GM19438 (cell line): Measurements from ENCODE around the gene NCK2.
"Not testable (repeated sequence)": the region's sequence is repeated elsewhere in the genome, so short reads cannot be mapped to it uniquely, and the experiment has no call there.

Source experiments
- ATAC-seq: cut with Tn5 transposase; IDR thresholded peaks from one replicate; pipeline ENCODE4 v1.9.1; 2021; ENCODE audit warnings: low read depth; ENCODE audit not compliant: unreplicated experiment

The NCK2 gene

DNA sequence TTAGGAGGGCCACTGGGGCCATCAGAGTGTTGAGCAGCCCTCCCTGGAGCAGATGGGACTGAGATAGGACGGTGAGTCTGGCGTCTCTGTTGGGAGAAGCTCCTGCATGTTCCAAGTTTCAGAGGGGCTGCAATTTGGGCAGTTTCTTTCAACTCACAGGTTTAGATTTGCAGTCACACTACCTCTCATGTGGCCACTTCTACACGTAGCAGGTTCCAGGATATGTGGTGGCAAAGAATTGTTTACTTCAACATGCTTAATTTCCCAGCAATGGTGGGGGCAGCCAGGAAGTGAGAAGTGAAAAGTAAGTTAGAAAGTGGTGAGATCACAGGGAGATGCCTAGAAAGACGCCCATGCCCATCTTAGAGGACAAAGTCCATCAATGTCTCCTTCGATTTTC is 9.3 kb downstream of the NCK2 start:
- ATAC-seq: no peak

DNA sequence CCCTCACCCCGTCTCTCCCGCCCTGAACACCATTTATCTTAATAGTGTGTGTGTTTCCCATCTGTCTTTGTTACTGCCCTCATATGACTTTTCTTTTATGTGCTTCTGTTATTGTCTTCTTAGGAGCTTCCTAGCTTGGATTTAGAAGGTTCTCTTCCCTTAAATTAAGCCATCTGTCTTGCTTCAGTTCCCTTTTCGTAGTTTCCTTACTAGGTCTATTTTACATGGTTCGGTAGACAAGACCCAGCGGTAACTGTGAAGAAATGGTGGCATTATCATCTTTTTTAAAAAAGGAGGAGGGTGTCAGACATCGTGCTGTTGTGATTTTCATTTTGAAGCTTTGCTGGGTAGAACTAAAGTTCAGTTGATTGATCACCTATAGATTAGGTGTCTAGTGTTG is 10.3 kb downstream of the NCK2 start:
- no peak for ATAC-seq

DNA sequence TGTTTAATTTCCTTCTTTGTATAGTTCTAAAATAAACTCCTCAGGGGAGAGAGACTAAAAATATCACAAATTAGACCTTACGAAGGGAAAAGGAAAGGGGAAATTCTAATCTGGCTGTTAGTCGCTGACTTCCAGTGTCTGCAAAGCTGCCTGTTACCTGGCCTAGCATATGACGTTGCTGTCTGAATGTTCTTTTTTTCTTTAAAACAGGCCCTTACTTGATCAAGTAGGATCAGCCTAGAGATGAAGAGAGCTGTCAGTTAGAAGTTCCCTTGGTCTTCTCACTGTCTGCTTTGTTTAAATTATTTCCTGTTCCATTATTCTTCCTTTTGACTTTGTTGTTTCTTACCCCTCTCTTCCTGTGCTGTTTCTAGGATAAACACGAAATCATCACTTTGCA is 11.2 kb downstream of the NCK2 start:
- ATAC-seq: no peak

DNA sequence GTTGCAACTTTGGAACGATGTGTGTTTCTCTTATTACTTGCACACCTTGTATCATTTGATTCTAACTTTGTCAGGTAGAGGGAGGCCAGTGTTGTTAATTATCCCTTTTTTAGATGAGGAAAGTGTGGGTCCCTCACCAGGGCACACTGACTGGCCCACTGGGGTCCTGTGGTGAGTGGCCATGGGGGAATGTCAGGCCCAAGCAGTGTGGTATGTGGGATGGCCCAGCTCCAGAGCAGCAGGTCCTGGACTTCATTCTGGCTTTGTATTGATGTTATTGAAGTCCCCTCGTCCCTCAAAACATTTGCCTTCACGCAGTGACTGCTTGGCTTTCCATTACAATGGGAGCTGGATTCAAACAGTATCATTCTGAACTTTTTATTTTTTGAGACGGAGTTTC is 11.7 kb downstream of the NCK2 start:
- ATAC-seq: no peak

DNA sequence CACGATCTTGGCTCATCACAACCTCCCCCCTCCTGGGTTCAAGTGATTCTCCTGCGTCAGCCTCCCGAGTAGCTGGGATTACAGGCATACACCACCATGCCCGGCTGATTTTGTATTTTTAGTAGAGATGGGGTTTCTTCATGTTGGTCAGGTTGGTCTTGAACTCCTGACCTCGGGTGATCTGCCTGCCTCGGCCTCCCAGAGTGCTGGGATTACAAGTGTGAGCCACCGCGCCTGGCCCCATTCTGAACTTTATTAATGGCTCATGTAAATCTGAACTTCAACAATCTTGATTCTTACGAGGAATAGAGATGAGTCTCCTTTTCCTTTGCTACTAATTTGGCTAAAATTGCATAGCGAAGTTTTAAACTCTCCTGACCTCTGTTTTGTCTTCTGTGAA is 12.2 kb downstream of the NCK2 start:
- ATAC-seq: not testable (repeated sequence)

DNA sequence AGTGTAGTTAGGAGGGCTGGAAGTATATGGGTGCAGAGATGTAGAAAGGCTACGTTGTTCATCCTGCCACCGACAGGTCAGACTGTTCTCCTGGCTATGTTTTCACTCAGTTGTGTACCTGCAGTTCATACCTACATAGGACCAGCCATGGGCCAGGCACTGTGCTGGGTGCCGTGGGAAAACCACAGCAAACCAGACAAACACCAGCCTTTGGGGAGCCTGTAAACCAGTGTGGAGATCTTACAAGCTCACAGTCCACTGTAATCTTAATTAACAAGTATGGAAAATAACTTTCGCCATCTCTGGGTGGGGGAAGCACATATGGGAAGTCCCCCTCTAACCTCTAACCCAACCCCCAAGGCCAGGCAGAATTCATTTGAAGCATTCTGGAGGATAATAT is 12.7 kb downstream of the NCK2 start:
- no peak for ATAC-seq

DNA sequence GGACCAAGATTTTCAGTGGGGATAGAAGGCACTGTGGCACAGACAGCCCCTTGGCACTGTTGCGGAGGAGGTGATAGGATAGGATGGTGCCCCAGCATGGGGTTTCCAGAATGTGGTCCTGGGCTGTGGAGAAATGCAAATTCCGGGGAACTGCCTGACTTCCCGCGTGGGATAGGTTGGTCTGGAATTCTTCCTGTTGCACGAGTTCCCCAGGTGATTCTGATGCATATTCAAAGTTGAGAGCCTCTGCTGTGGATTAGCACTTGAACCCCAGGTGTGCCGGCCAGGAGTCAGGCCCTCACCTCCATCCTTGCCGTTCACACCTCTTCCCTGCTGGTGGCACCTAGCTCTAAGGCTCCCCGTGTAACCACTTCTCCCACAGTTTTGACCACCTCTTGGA is 15.5 kb downstream of the NCK2 start:
- ATAC-seq: no peak

DNA sequence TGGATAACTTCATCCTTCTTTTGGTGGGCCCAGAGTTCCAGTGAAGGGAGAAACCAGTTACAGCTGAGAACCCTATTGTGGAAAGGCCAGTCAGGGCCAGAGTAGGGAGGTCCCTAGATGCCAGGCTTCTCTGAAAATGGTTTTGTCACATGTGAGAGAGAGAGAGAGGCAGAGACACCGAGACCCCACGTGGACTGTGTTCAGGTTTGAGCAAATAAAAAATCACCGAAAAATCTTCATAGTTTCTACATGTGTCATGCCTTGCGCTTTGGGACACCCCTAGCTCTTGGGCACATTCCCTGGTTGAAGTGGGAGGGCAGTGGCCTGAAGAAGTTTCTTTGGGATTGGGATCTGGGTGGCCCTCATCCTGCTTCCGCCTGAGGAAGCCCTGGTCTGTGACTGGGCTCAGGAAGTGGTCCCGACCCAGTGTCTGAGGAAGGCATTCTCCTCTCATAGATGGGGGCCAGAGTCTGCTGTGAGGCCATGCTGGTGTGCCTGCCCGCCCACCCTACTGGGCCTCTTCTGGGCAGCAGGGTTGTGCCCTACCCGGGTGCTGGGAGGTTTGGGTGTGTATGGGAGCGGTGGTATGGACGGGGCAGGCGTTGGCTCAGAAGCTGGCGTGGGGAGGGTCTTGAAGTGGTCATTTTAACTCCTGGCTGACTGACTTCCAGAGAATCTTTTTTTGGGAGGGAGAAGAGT is 16.1 kb downstream of the NCK2 start:
- ATAC-seq: no peak

DNA sequence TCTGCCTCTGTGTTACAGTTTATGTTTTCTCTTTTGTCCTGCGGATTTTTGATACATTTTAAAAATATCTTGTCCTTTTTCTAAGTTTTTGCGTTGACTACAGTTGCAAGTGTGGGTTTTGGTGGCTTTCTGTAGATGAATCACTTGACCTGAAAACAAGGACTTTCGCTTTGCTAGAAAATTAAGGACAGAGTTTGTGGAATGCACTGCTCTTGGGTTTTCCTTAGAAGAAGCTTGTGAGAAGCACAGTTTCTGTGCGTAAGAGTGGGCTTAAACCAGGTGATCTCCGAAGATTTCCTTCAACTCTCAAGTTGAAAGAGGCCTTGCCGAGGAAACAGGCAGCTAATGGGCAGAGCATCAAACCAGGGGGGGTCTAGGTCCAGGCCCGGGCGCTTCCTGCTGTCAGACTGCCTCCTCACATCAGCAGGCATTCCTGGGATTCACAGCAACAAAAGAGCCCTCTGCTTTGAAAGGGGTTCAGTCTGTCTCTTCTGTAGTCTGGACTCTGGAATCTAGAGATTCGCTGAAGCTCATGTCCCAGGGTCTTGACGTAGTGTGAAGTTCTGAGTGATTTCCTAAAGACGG is 17.3 kb downstream of the NCK2 start:
- ATAC-seq: no peak

DNA sequence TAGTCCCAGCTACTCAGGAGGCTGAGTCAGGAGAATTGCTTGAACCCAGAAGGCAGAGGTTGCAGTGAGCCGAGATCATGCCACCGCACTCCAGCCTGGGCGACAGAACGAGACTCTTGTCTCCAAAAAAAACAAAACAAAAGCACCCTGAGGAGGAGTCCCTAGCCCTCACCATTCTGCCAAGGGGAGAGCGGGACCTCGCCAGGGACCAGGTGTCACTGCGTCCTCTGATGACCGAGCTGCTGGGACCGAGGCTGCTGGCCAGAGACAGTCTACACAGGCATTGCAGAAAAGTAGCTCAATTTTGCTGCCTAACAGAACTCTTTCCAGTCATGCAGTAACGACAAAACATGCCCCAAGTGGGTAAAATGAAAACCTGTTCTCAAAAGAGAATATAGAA is 18.4 kb downstream of the NCK2 start:
- ATAC-seq: no peak

DNA sequence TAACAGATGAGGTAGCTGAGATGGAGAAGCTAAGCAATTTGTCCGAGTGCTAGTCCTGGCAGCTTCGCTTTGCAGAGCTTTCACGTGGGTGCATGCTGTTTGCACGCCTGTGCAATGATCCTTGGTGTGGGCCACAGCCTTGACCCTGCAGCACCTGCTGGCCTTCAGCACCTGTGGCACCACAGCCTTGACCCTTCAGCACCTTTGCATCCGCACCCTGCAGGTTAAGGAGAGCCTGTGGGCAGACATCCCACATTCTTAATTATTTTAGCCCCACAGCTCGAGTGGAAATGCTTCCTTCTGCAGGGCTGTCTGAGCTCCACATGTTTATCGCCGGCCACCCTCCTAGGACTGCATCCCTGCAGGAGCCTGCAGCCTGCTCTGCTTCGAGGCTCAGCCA is 19.3 kb downstream of the NCK2 start:
- no peak for ATAC-seq

DNA sequence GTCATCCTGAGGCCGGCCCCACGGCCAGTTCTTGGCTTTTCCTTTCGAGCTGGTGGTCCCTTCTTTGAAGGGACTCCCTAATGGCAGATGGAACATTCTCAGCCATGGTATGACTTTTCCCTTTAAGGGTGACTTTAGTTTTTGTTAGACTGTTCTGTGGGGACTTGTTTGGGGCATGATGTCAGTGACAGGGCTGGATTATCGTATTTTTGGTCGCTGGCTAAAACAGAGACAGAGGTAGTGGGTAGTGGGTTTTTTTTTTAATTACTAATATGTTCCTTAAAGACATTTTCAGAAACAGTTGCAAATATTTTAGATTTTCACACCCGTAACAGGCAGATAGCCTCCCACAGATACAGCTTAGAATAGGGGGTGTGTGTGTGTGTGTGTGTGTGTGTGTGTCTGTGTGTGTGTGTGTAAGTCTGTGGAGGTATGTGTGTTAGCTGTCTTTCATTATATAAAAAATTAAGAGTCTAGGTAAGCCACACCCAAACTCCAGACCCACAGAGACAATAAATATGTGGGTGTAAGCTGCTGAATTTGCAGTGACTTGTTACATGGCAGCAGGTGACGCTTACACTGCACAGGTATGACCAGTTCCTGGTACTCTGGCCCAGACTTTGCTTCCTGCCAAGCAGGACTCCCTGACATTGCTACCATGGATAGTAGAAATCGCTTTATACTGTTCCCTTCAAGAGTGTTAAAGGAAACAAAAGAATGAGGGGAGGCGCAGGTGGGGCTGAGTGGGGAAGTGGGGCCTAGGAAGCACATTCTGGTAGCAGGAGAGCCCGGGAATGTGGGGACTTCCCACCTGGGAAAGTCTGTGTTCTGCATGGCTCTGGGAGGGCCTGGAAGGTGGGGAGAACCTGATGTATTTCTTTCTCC is 20.9 kb downstream of the NCK2 start:
- no peak for ATAC-seq

DNA sequence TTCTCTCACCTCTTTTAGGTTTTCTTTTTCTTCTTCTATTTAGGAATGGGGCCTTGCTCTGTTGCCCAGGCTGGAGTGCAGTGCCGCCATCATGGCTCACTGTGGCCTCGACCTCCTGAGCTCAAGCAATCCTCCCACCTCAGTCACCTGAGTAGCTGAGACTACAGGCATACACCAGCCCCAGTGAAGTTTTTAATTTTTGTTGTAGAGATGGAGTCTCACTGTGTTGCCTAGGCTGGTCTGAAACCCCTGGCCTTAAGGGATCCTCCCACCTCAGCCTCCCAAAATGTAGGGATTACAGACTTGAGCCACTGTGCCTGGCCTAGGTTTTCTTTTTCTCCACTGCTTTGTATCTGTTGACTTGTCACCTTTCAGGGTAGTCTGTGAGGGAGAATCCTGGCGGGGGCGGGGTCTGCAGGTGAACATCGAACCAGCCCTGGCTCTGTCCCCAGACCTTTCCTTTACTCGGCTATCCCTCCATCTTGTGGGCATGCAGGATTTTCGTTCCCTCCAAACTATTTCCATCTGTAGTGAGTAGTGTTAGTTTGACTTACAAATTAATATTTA is 21.7 kb downstream of the NCK2 start:
- ATAC-seq: no peak

DNA sequence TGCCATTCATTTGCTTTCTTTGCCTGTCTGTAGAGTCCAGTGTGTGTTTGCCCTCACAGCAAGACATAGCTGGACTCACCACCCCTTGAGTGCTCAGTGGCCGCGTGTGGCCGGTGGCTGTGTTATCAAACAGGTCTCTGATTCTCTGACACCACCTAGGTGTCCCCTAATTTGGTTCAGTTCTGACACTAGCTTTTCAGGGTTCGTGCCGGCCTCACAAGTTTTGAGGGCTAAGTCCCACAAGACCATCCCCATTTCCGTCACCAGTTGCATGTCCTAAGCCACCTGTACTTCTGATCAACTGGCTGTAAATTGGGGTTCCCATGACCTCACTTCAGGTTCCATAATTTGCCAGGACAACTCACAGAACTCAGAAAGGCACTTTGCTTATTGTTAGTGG is 23.5 kb downstream of the NCK2 start:
- no peak for ATAC-seq

DNA sequence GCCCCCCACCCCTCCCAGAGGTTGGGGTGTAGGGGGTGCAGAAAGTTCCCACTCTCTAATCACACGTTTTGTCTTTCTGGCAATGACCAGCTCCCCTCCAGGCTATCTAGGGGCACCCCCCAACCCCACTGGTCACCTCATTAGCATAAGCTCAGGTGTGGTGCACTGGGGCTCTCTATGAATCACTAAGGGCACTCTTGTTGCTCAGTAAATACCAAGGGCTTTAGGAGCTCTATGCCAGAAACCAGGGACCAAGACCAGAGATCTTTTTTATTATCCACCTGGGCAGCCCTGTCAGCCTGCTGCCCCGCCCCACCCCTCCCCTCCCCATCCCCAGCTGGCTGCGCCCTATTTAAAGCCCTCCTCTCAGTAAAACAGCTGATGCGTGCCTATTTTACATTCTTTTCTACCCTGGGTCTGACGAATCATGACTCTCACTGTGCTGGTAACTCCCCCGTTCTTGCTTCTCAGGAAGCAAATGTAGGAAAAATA is 24.3 kb downstream of the NCK2 start:
- no peak for ATAC-seq

DNA sequence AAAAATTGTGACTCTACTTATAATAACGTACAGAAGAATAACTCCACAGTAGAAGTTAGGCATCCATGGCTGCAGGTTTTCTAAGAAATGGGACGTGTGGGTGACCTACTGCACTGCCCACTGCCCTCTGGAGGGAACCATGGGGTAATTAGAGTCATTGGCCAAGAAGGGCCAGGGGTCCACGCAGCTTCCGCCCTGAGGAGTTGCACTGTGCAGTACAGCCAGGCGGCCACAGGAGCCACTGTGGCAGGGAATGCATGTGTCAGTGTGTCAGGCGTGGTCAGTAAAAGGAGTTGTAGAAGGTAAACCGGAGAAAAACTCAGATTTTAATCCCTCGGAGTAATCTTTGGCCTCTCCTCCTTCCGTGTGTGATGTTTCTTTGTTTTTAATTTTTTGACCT is 24.8 kb downstream of the NCK2 start:
- no peak for ATAC-seq

DNA sequence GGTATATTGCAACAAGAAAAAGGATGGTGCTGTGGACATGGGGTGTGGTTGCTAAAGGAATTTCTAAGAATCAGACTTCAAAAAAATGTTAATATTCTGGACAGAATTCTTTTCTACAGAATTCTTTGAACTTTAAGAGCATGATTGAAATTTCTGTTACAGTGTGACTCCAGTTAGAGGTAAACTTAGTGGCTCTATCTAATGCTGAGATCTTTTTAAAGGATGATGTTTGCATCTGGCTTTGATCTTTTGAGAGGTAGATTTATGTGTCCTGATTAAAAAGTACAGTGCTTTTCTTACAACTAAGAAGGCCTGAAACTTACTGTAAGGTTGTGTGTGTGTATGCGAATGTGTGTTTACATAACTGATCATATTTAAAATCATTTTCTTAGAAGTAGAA is 25.4 kb downstream of the NCK2 start:
- ATAC-seq: no peak

DNA sequence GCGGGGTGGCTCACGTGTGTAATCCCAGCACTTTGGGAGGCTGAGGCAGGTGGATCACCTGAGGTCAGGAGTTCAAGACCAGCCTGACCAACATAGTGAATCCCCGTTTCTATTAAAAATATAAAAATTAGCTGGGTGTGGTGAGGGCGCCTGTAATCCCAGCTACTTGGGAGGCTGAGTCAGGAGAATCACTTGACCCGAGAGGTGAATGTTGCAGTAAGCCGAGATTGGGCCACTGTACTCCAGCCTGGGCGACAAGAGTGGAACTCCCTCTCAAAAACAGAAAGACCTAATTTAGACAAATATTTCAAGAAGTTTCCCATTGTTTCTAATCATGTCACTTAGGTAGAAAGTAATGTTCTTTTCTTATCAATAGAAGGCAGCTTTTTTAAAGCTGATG is 26.6 kb downstream of the NCK2 start:
- ATAC-seq: not testable (repeated sequence)

DNA sequence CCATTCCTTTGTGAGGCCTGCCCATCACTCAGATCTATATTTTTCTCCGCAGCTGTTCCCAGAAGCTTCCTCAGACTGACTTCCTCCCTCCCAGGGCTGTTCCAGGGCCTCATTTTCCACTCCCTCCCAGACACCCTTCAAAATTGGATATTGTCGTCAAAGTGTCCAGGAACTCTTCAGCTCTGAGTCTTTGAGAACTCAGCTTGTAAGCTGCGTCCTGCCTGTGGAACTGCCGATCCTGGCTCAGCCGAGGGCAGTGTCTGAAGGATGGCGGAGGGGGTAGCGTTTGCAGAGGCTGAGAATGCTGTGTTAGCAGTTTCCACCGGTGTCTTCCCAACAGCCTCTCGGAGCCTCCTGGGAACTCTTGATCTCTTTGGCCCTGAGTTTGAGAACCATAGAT is 27.1 kb downstream of the NCK2 start:
- no peak for ATAC-seq

DNA sequence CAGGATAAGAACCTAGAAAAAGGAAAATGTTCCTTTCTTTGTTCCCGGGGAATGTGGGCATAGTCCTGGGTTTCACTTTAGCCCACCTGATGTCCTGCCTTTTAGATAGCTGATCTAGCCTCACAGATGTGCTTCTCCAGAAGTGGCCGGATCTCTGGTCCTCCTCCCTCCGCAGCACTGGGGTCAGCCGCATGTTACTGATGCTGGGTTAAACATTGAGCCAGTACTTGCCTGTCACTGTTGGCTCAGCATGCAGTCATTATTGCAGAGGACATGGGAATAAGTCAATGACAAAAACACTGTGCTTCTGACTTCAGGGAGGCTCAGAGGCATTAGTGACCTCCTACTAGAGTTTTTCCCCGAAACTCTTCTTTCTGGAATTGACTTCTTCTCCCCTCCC is 27.6 kb downstream of the NCK2 start:
- no peak for ATAC-seq

DNA sequence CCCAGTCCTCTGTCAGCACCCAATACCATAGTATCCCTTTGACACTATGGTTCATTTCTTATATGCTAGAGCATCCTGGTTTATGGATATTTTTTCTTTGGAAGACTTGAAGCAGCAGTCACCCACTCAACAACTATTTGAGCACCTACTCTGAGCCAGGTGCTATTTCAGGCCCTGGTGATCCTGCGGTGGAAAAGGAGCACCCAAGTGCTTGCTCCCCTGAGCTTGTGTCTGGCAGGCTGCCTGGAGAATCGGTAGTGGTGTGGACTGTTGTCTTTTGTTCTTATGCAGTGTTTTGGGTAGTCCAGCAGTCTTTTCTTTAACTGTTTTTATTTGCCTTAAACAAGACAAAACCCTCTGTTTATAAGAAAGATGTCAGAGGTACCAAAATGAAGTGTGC is 28.9 kb downstream of the NCK2 start:
- ATAC-seq: no peak
